DND-41 (cell line): Measurements from ENCODE around the gene SEMA3D.

Experiments
- CTCF ChIP-seq: IDR thresholded peaks from 2 replicates; pipeline ENCODE4 v1.5.1; 2012; ENCODE audit warnings: borderline replicate concordance, low read length, moderate library complexity, mild to moderate bottlenecking; ENCODE audit not compliant: poor library complexity, severe bottlenecking; ENCODE audit errors: extremely low read depth
- EZH2 ChIP-seq: IDR thresholded peaks from 3 replicates; pipeline ENCODE4 v1.6.1; 2012; ENCODE audit warnings: borderline replicate concordance, low read depth, mild to moderate bottlenecking, moderate library complexity, low read length, inconsistent platforms; ENCODE audit not compliant: severe bottlenecking

- TF ChIP-seq CTCF (no peak), EZH2 (no peak)
Observed at GRCh38 chr7:85185424-85186082, 1.3 kb downstream of the SEMA3D start.
